ENCODE measurements around the gene HMX2. TPM values are rescaled to one million over a fixed set of nuclear protein-coding genes. Genes with fewer than 3 reads are reported as not detected.

The HMX2 gene
- total and polyA plus RNA-seq, 3 experiments from 2014 or later: not detected

DNA sequence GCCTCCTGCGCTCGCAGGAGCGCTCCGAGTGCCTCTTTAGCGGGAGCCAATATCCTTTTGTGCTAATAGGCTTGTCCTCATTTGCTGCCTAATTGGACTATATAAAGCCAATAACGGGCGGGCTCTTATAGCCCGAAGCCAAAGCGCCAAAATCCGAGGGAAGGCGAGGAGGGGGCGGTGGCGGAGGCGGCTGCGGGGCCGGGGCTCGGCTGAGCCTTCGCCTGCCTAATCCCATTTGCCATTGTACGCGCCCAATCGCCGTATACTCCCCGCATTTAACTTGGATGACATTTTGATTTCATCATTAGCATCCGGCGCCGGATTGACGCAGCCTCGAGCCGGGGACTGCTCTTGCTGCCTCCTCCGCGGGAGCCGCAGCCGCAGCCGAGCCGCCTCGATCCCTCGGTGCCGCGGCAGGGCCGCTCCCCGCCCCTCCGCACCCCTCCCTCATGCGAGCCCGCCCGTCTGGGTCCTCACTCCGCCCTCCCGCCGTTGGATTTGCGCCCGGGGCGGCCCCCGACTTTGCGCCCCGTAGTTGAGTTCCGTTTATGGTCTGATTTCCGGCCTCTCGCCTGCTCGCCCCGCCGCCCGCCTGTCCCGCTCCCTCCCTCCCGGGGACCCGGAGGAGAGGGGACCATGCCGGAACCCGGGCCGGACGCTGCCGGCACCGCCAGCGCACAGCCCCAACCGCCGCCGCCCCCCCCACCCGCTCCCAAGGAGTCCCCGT lies 12.4 kb upstream of the HMX2 start, which contains the start of gene HMX3:
Gene HMX3 (plus strand): TSS at position 556 of the 727 bp plus-strand sequence. CDS start 81 bp downstream, at position 637.
- Histone ChIP-seq H3K4me3 (ENCODE audit: low read length) (peak within 1 kb of the TSS; percentile 50), H3K4me1 (ENCODE audit: insufficient read depth, low read length) (peaks cover 53% of the 10 kb centered on the region), H3K27ac (ENCODE audit: low read depth, low read length) (peak within 1 kb of the TSS; percentile 72), H3K9me3 (ENCODE audit: low read length) (no peaks in the 10 kb centered on the region), H3K36me3 (ENCODE audit: insufficient read depth, low read length) (no peaks in the 10 kb centered on the region), H3K27me3 (ENCODE audit: insufficient read depth, low read length, poor library complexity, severe bottlenecking) (peaks cover 66% of the 10 kb centered on the region)
- peaks cover 59 to 80% of the 10 kb centered on the region in 2 donors for H3K27me3 Mint-ChIP-seq
- peaks cover 0 to 2% (median 0%) of the 10 kb centered on the region in 5 donors for H3K9me3 Mint-ChIP-seq
- H3K27ac Mint-ChIP-seq: peak within 1 kb of the TSS in 2 of 8 donors; percentile 69 to 88
- peaks cover 42 to 63% (median 43%) of the 10 kb centered on the region in 3 donors for H3K4me1 Mint-ChIP-seq
- POLR2A ChIA-PET: no interaction called here
- CTCF ChIA-PET: no interaction called here
- peak in 2 of 5 donors; percentile 35 to 71 for DNase-seq
- H3K4me3 Mint-ChIP-seq: peak within 1 kb of the TSS; percentile 71 to 89 (median 72)
- H3K36me3 Mint-ChIP-seq: no peaks in the 10 kb centered on the region

DNA sequence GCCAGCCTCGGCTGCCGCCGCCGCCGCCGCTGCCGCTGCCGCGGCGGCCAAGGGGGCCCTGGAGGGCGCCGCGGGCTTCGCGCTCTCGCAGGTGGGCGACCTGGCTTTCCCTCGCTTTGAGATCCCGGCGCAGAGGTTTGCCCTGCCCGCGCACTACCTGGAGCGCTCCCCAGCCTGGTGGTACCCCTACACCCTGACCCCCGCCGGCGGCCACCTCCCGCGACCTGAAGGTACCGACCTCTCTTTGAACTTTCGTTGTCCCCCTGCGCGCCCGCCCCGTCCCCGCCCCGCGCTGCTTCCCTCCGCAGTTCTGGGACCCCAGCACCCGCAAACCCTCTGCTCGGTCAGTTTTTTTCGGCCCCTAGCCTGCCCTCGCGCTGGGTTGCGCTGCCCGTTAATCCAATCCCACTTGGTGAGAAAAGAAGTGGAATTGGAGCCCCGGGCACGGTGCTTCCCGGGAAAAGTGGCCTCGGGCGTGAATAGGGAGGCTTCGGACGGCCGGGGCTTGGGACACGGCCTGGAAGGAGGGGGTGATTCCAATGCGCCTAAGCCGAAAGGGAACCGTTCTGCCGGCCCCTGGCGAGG lies 11.6 kb upstream of the HMX2 start:
- Mint-ChIP-seq H3K27me3 (peaks cover 67 to 81% of the 10 kb centered on the region in 2 donors), H3K4me1 (peaks cover 42 to 65% (median 44%) of the 10 kb centered on the region in 3 donors), H3K4me3 (peak overlapping the region; percentile 9 to 89 (median 72)), H3K27ac (peak overlapping the region in 1 of 8 donors; percentile 27), H3K36me3 (no peaks in the 10 kb centered on the region), H3K9me3 (peaks cover 0 to 2% (median 0%) of the 10 kb centered on the region in 5 donors)
- Histone ChIP-seq H3K9me3 (ENCODE audit: low read length) (no peaks in the 10 kb centered on the region), H3K27ac (ENCODE audit: low read depth, low read length) (peak overlapping the region; percentile 72), H3K27me3 (ENCODE audit: insufficient read depth, low read length, poor library complexity, severe bottlenecking) (peaks cover 73% of the 10 kb centered on the region), H3K36me3 (ENCODE audit: insufficient read depth, low read length) (no peaks in the 10 kb centered on the region), H3K4me1 (ENCODE audit: insufficient read depth, low read length) (peaks cover 54% of the 10 kb centered on the region), H3K4me3 (ENCODE audit: low read length) (peak overlapping the region; percentile 32)
- DNase-seq: peak in 1 of 5 donors; percentile 49
- ChIA-PET CTCF (interaction anchor here (1.3 kb wide), 1 partner anchor 13 kb away, joined by 4 read pairs; no protein-coding TSS in a partner anchor), POLR2A (no interaction called here)

DNA sequence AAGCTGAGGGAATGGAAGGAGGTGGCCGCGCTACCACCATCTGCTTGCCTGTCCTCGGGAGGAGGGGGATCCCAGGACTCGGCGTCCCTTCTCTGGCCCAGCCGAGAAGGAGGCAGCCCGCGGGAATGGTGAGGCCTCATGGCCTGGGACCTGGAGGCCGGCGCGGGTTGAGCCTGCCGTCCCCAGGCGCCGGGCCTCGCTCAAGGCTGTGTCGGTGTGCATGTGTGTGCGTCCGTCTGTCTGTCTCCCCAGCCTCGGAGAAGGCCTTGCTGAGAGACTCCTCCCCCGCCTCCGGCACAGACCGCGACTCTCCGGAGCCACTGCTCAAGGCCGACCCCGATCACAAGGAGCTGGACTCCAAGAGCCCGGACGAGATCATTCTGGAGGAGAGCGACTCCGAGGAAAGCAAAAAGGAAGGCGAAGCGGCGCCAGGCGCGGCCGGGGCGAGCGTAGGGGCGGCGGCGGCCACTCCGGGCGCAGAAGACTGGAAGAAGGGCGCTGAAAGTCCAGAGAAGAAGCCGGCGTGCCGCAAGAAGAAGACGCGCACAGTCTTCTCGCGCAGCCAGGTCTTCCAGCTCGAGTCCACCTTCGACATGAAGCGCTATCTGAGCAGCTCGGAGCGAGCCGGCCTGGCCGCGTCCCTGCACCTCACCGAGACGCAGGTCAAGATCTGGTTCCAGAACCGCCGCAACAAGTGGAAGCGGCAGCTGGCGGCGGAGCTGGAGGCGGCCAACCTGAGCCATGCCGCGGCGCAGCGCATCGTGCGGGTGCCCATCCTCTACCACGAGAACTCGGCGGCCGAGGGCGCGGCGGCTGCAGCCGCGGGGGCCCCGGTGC lies 10.9 kb upstream of the HMX2 start:
- Histone ChIP-seq H3K36me3 (ENCODE audit: insufficient read depth, low read length) (no peaks in the 10 kb centered on the region), H3K9me3 (ENCODE audit: low read length) (no peaks in the 10 kb centered on the region), H3K4me3 (ENCODE audit: low read length) (peak overlapping the region; percentile 32), H3K27ac (ENCODE audit: low read depth, low read length) (peak overlapping the region; percentile 72), H3K27me3 (ENCODE audit: insufficient read depth, low read length, poor library complexity, severe bottlenecking) (peaks cover 80% of the 10 kb centered on the region), H3K4me1 (ENCODE audit: insufficient read depth, low read length) (peaks cover 57% of the 10 kb centered on the region)
- H3K9me3 Mint-ChIP-seq: no peaks in the 10 kb centered on the region
- peak in 1 of 5 donors; percentile 53 for DNase-seq
- H3K27ac Mint-ChIP-seq: peak overlapping the region in 2 of 8 donors; percentile 27 to 88
- peaks cover 74 to 82% of the 10 kb centered on the region in 2 donors for H3K27me3 Mint-ChIP-seq
- H3K4me1 Mint-ChIP-seq: peaks cover 49 to 70% (median 49%) of the 10 kb centered on the region in 3 donors
- peak overlapping the region; percentile 9 to 89 (median 87) for H3K4me3 Mint-ChIP-seq
- CTCF ChIA-PET: interaction anchor here (0.8 to 1.3 kb wide), 2 partner anchors 12 to 113 kb away, joined by 4 read pairs; no protein-coding TSS in a partner anchor
- POLR2A ChIA-PET: no interaction called here
- no peaks in the 10 kb centered on the region for H3K36me3 Mint-ChIP-seq

DNA sequence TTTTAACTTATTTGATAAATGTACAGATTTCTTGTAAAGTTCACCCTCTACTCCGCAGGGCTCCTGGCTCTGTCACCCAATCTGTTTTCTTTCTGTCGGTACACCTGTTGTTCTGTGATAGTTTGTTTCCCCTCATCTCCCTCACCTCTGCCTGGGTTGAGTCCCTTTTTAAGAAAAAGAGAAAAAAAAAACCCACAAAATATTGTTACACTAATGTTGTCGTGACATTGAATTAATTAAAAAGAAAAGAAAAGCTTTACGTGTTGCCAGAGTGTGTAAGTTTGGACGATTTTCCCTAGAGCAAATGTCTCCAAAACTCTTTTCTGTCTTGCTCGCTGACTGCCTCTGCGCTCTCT lies 8.8 kb upstream of the HMX2 start:
- H3K27ac ChIP-seq (ENCODE audit: low read depth, low read length): no peak overlapping the region
- H3K4me1 ChIP-seq (ENCODE audit: insufficient read depth, low read length): peaks cover 54% of the 10 kb centered on the region
- CTCF ChIA-PET: interaction anchor here (1.2 to 1.4 kb wide), 2 partner anchors 10 to 15 kb away, joined by 4 to 5 read pairs; partner anchors contain the start of gene BUB3
- Mint-ChIP-seq H3K4me1 (peaks cover 47 to 74% (median 47%) of the 10 kb centered on the region in 3 donors), H3K27me3 (peaks cover 72 to 81% of the 10 kb centered on the region in 2 donors), H3K4me3 (peak overlapping the region in 5 of 7 donors; percentile 5 to 65 (median 24)), H3K36me3 (no peaks in the 10 kb centered on the region), H3K9me3 (peaks cover 0 to 2% (median 0%) of the 10 kb centered on the region in 5 donors), H3K27ac (peak overlapping the region in 3 of 8 donors; percentile 2 to 75 (median 54))
- H3K9me3 ChIP-seq (ENCODE audit: low read length): no peaks in the 10 kb centered on the region
- no peak overlapping the region for H3K4me3 ChIP-seq (ENCODE audit: low read length)
- peaks cover 84% of the 10 kb centered on the region for H3K27me3 ChIP-seq (ENCODE audit: insufficient read depth, low read length, poor library complexity, severe bottlenecking)
- POLR2A ChIA-PET: interaction anchor here (1.3 kb wide), 1 partner anchor 12 kb away, joined by 3 read pairs; no protein-coding TSS in a partner anchor
- H3K36me3 ChIP-seq (ENCODE audit: insufficient read depth, low read length): no peaks in the 10 kb centered on the region
- no peak for DNase-seq

- H3K4me3 ChIP-seq (ENCODE audit: low read length): no peak overlapping the region
- POLR2A ChIA-PET: interaction anchor here (0.7 to 1.3 kb wide), 2 partner anchors 11 to 15 kb away, joined by 3 read pairs; partner anchors contain the start of gene BUB3
- no peak overlapping the region for H3K27ac ChIP-seq (ENCODE audit: low read depth, low read length)
- peaks cover 72 to 81% of the 10 kb centered on the region in 2 donors for H3K27me3 Mint-ChIP-seq
- peaks cover 84% of the 10 kb centered on the region for H3K27me3 ChIP-seq (ENCODE audit: insufficient read depth, low read length, poor library complexity, severe bottlenecking)
- CTCF ChIA-PET: interaction anchor here (0.9 to 1.4 kb wide), 3 partner anchors 9 to 14 kb away, joined by 3 to 5 read pairs (median 4); partner anchors contain the start of gene BUB3
- peak overlapping the region; percentile 5 to 65 (median 39) for H3K4me3 Mint-ChIP-seq
- H3K4me1 Mint-ChIP-seq: peaks cover 46 to 74% (median 48%) of the 10 kb centered on the region in 3 donors
- H3K36me3 ChIP-seq (ENCODE audit: insufficient read depth, low read length): no peaks in the 10 kb centered on the region
- H3K27ac Mint-ChIP-seq: peak overlapping the region in 2 of 8 donors; percentile 54 to 75
- no peaks in the 10 kb centered on the region for H3K36me3 Mint-ChIP-seq
- H3K9me3 ChIP-seq (ENCODE audit: low read length): no peaks in the 10 kb centered on the region
- peaks cover 0 to 2% (median 0%) of the 10 kb centered on the region in 5 donors for H3K9me3 Mint-ChIP-seq
- H3K4me1 ChIP-seq (ENCODE audit: insufficient read depth, low read length): peaks cover 53% of the 10 kb centered on the region
- DNase-seq: no peak
These were observed 8.3 kb upstream of the HMX2 start for GRCh38 chr10:123139521-123140163.

DNA sequence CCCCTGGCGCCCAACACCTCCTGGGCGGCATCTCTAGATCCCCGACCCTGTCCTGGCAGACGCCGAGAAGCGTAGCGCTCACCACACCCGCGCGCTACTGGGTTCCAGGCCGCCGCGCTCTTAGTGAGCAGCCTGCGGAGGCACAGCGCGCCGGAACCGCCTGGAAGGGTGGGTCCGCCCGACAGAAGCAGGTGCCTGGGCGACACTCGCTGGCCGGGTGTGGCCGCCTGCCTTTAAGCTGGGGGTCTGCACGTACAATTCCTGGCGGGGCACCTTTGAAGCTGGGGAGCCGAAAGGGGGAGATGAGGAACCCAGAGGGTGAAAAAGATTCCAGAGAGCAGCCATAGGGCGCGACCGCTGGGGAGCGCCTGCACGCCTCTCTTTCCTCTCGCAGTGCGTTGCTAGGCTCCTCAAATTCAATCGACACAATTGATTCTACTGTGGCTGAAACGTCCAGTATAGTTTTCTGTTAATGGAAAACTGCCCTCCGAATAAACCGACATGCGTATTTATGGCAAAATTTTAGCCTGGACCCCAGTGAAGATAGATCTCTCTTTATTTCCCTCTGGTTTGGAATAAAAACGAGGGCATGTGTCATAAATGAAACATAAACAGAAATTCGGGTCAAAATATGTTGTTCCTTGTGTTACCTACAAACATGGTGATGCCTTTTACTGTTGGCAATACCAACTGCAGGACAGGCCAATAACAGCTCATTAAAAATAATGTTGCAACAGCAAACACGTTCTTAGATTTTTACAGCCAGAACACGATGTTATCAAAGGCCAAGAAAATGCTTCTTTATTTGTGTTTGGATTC lies 7.6 kb upstream of the HMX2 start:
- no peak overlapping the region for H3K4me3 ChIP-seq (ENCODE audit: low read length)
- Mint-ChIP-seq H3K27me3 (peaks cover 77 to 85% of the 10 kb centered on the region in 2 donors), H3K4me3 (peak overlapping the region; percentile 23 to 77 (median 58)), H3K27ac (peak overlapping the region in 2 of 8 donors; percentile 54 to 75), H3K4me1 (peaks cover 53 to 76% (median 55%) of the 10 kb centered on the region in 3 donors), H3K9me3 (peaks cover 0 to 2% (median 0%) of the 10 kb centered on the region in 5 donors), H3K36me3 (no peaks in the 10 kb centered on the region)
- no peaks in the 10 kb centered on the region for H3K9me3 ChIP-seq (ENCODE audit: low read length)
- peaks cover 53% of the 10 kb centered on the region for H3K4me1 ChIP-seq (ENCODE audit: insufficient read depth, low read length)
- ChIA-PET POLR2A (interaction anchor here (0.7 kb wide), 1 partner anchor 14 kb away, joined by 3 read pairs; the partner anchor contains the start of gene BUB3), CTCF (interaction anchor here (0.7 to 1.4 kb wide), 4 partner anchors 9 to 14 kb away, joined by 3 to 5 read pairs (median 4); partner anchors contain the start of gene BUB3)
- no peak for DNase-seq
- H3K27me3 ChIP-seq (ENCODE audit: insufficient read depth, low read length, poor library complexity, severe bottlenecking): peaks cover 84% of the 10 kb centered on the region
- H3K27ac ChIP-seq (ENCODE audit: low read depth, low read length): no peak overlapping the region
- H3K36me3 ChIP-seq (ENCODE audit: insufficient read depth, low read length): no peaks in the 10 kb centered on the region

All from CD8-positive, alpha-beta memory T cell (primary cell).